Mesenchymal stem cell (in vitro differentiated cells and primary cell): Measurements from ENCODE around the gene RASGEF1C.

Source experiments
- DNase-seq: peaks from one replicate; pipeline ENCODE4 v3.0.0-alpha.2; 2013
- H2AFZ ChIP-seq: one replicate; pipeline ENCODE4 v1.6.1; 2013; ENCODE audit warnings: low read depth, mild to moderate bottlenecking, control low read depth, inconsistent platforms, low read length, moderate library complexity
- H2AK5ac ChIP-seq: 2 replicates; pipeline ENCODE4 v1.6.1; 2013; ENCODE audit warnings: low read length, moderate library complexity, mild to moderate bottlenecking, inconsistent platforms; ENCODE audit not compliant: severe bottlenecking
- H2BK120ac ChIP-seq: one replicate; pipeline ENCODE4 v1.6.1; 2013; ENCODE audit warnings: low read depth, mild to moderate bottlenecking, inconsistent platforms, low read length, moderate library complexity
- H2BK12ac ChIP-seq, 2 experiments: one replicate each; pipeline ENCODE4 v1.6.1; 2013; ENCODE audit warnings: inconsistent platforms in 2 of 2, low read length in 2 of 2, mild to moderate bottlenecking in 2 of 2, moderate library complexity in 2 of 2, control low read depth in 1 of 2
- H2BK15ac ChIP-seq: one replicate; pipeline ENCODE4 v1.6.1; 2013; ENCODE audit warnings: mild to moderate bottlenecking, low read depth, inconsistent platforms; ENCODE audit not compliant: poor library complexity, severe bottlenecking
- H2BK5ac ChIP-seq: 2 replicates; pipeline ENCODE4 v1.6.1; 2013; ENCODE audit warnings: low read depth, mild to moderate bottlenecking, low read length, control low read depth, inconsistent platforms; ENCODE audit not compliant: poor library complexity, severe bottlenecking
- H3K14ac ChIP-seq, 2 experiments: one replicate each; pipeline ENCODE4 v1.6.1; 2013; ENCODE audit warnings: inconsistent platforms in 2 of 2, low read length in 2 of 2, control low read depth in 1 of 2, mild to moderate bottlenecking in 1 of 2, moderate library complexity in 1 of 2
- H3K18ac ChIP-seq, 2 experiments: one replicate each; pipeline ENCODE4 v1.6.1; 2013; ENCODE audit warnings: inconsistent platforms in 2 of 2, low read length in 2 of 2, control low read depth in 1 of 2, low read depth in 1 of 2, mild to moderate bottlenecking in 1 of 2
- H3K23ac ChIP-seq, 2 experiments: one replicate each; pipeline ENCODE4 v1.6.1; 2013; ENCODE audit warnings: inconsistent platforms in 2 of 2, low read length in 2 of 2, mild to moderate bottlenecking in 2 of 2, moderate library complexity in 2 of 2, control low read depth in 1 of 2
- H3K27ac ChIP-seq: 2 replicates; pipeline ENCODE4 v1.5.1; 2013; ENCODE audit warnings: mild to moderate bottlenecking, moderate library complexity, low read length, control low read depth, inconsistent platforms; ENCODE audit not compliant: poor library complexity, severe bottlenecking
- H3K27me3 ChIP-seq, 2 experiments: 2 replicates each; pipeline versions ENCODE4 v1.6.1 to v1.7.0; 2013; ENCODE audit warnings: low read length in 2 of 2, mild to moderate bottlenecking in 2 of 2, moderate library complexity in 2 of 2, control low read depth in 1 of 2, inconsistent platforms in 1 of 2; ENCODE audit not compliant: control insufficient read depth in 1 of 2, insufficient read depth in 1 of 2
- H3K36me3 ChIP-seq, 2 experiments: 2 replicates each; pipeline versions ENCODE4 v1.6.1 to v1.7.0; 2013; ENCODE audit warnings: low read length in 2 of 2, control low read depth in 1 of 2, inconsistent platforms in 1 of 2, low read depth in 1 of 2, mild to moderate bottlenecking in 1 of 2; ENCODE audit not compliant: insufficient read depth in 2 of 2, control insufficient read depth in 1 of 2
- H3K4ac ChIP-seq, 2 experiments: one replicate each; pipeline ENCODE4 v1.6.1; 2013; ENCODE audit warnings: inconsistent platforms in 2 of 2, low read length in 2 of 2, mild to moderate bottlenecking in 2 of 2, moderate library complexity in 2 of 2, control low read depth in 1 of 2, low read depth in 1 of 2
- H3K4me1 ChIP-seq: 2 replicates; pipeline ENCODE4 v1.6.1; 2013; ENCODE audit warnings: low read depth, low read length, control low read depth; ENCODE audit not compliant: control insufficient read depth, insufficient read depth
- H3K4me2 ChIP-seq: 2 replicates; pipeline ENCODE4 v1.6.1; 2013; ENCODE audit warnings: low read length, mild to moderate bottlenecking, inconsistent platforms; ENCODE audit not compliant: poor library complexity, severe bottlenecking
- H3K4me3 ChIP-seq, 2 experiments: 2 replicates each; pipeline versions ENCODE4 v1.5.1 to v1.7.0; 2013; ENCODE audit warnings: low read length in 2 of 2, mild to moderate bottlenecking in 2 of 2, control low read depth in 1 of 2, low read depth in 1 of 2; ENCODE audit not compliant: insufficient read depth in 1 of 2
- H3K79me1 ChIP-seq: replicated peaks from 2 replicates; pipeline ENCODE4 v1.6.1; 2013; ENCODE audit warnings: mild to moderate bottlenecking, control low read depth, low read length, inconsistent platforms; ENCODE audit not compliant: poor library complexity, severe bottlenecking
- H3K9ac ChIP-seq: 2 replicates; pipeline ENCODE4 v1.7.0; 2013; ENCODE audit warnings: mild to moderate bottlenecking, low read length, moderate library complexity
- H3K9me3 ChIP-seq: 2 replicates; pipeline ENCODE4 v1.7.0; 2013; ENCODE audit warnings: mild to moderate bottlenecking, low read length; ENCODE audit not compliant: control insufficient read depth
- H4K8ac ChIP-seq: one replicate; pipeline ENCODE4 v1.6.1; 2013; ENCODE audit warnings: inconsistent platforms, mild to moderate bottlenecking, low read length, moderate library complexity
- H4K91ac ChIP-seq: one replicate; pipeline ENCODE4 v1.6.1; 2013; ENCODE audit warnings: mild to moderate bottlenecking, low read length, inconsistent platforms
- WGBS: methylation state at CpG from one replicate; pipeline ENCODE4 v1.1.7; 2013; ENCODE audit warnings: mixed read lengths; 5-methylcytosine and 5-hydroxymethylcytosine counted together

RASGEF1C gene

DNA sequence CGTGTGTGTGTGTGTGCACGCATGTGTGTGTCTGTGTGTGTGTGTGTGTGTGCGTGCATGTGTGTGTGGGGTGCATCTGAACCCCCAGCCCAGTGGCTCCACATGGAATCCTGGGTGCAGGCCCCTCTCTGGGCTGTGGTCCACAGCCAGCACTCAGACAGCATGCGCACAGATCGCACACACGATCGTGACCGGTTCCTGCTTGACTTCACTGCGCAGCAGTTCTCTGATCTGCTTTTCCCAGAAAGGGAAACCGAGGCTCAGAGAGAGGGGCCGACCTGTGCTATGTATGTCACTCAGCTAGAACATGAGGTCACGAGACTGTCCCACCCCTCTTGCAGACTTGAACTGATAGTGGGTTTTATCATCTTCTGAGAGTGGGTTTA, 34.4 kb downstream of the RASGEF1C start:
- Histone ChIP-seq H3K4ac (no peak overlapping the region), H3K9ac (no peak overlapping the region), H2BK12ac (no peak overlapping the region), H3K23ac (no peak overlapping the region), H2AFZ (no peak overlapping the region), H3K18ac (no peak overlapping the region), H2BK120ac (no peak overlapping the region), H3K79me1 (no peaks in the 10 kb centered on the region), H3K4me3 (no peak overlapping the region), H3K27me3 (peaks cover 0 to 49% of the 10 kb centered on the region in 2 experiments), H3K9me3 (no peaks in the 10 kb centered on the region), H2BK5ac (no peak overlapping the region), H3K4me1 (peaks cover 49% of the 10 kb centered on the region), H3K4me2 (no peak overlapping the region), H4K8ac (no peak overlapping the region), H2AK5ac (peak overlapping the region; percentile 82), H2BK15ac (no peak overlapping the region), H3K27ac (peak overlapping the region; percentile 43), H3K36me3 (no peaks in the 10 kb centered on the region), H3K14ac (no peak overlapping the region), H4K91ac (no peak overlapping the region)
- WGBS, result 90% methylated on average over 11 of the region's 12 CpGs
- DNase-seq, result no peak

DNA sequence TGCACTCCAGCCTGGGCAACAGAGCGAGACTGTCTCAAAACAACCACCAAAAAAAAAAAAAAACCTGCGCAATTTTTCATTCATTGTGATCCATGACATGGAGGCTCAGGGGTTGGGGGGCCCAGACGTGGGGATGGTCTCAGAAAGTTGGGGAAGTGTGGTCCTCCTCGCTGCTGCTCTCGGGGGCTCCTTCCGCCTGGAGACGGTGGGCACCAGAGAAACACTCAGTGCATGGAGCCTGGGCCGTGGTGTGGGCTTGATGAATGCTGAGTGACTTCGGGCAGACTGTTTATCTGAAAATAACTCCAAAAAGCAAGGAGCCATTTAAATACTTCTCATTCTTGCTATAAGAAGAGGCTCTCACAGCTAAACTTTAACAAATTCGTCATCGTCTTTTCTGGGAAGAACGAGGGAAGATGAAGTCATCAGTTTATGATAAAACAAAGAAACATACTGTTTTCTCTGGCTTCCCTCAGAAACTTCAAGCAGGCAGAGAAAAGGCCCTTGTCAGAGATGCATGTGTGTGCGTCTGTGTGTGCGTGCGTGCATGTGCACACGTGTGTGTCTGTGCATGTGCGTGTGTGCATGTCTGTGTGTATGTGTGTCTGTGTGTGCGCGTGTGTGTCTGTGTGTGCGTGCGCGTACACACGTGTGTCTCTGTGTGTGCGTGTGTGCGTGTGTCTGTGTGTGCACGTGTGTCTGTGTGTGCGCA, 35.0 kb downstream of the RASGEF1C start:
- Histone ChIP-seq H4K8ac (no peak overlapping the region), H3K27ac (peak overlapping the region; percentile 96), H2AK5ac (no peak overlapping the region), H3K4me3 (no peak overlapping the region), H3K14ac (no peak overlapping the region), H3K18ac (no peak overlapping the region), H3K9ac (no peak overlapping the region), H3K4me1 (peaks cover 45% of the 10 kb centered on the region), H2BK12ac (no peak overlapping the region), H3K36me3 (no peaks in the 10 kb centered on the region), H3K4me2 (no peak overlapping the region), H3K79me1 (no peaks in the 10 kb centered on the region), H3K9me3 (no peaks in the 10 kb centered on the region), H4K91ac (no peak overlapping the region), H2BK120ac (no peak overlapping the region), H2AFZ (no peak overlapping the region), H3K4ac (no peak overlapping the region), H2BK15ac (no peak overlapping the region), H3K27me3 (peaks cover 0 to 44% of the 10 kb centered on the region in 2 experiments), H3K23ac (no peak overlapping the region), H2BK5ac (no peak overlapping the region)
- DNase-seq, result peak; percentile 49
- 67% methylated on average over 22 of the region's 27 CpGs for whole genome bisulfite sequencing

DNA sequence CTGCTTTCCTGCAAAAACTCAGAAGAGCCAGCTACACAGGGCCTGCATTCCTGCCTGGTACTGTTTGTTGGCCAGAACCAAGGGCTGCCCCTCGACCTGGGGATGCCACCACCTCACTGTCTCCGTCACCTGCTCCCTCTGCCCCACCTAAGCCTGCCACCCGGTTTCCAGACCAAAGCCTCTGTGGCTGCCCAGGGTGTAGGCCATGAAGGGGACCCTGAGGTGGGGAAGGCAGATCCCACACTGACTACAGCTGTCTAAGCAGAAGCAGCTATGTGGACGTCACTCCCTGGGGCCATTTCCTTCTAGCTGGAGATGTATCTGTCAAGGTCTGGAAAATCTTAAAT, 35.8 kb downstream of the RASGEF1C start:
- 90% methylated on average over 3 of the region's 4 CpGs for WGBS
- no peak overlapping the region for H3K9ac ChIP-seq
- no peak overlapping the region for H2BK12ac ChIP-seq
- H2BK120ac ChIP-seq, result no peak overlapping the region
- no peak overlapping the region for H3K4me2 ChIP-seq
- H3K14ac ChIP-seq, result no peak overlapping the region
- H3K27ac ChIP-seq, result peak overlapping the region; percentile 32
- H3K79me1 ChIP-seq, result no peaks in the 10 kb centered on the region
- no peak overlapping the region for H4K91ac ChIP-seq
- no peaks in the 10 kb centered on the region for H3K36me3 ChIP-seq
- no peak overlapping the region for H3K4ac ChIP-seq
- no peak overlapping the region for H3K4me3 ChIP-seq
- no peak overlapping the region for H4K8ac ChIP-seq
- no peaks in the 10 kb centered on the region for H3K9me3 ChIP-seq
- H3K23ac ChIP-seq, result no peak overlapping the region
- peak overlapping the region; percentile 37 for H2AK5ac ChIP-seq
- no peak overlapping the region for H2BK5ac ChIP-seq
- H3K4me1 ChIP-seq, result peaks cover 41% of the 10 kb centered on the region
- no peak overlapping the region for H2BK15ac ChIP-seq
- no peak overlapping the region for H3K18ac ChIP-seq
- peaks cover 0 to 46% of the 10 kb centered on the region in 2 experiments for H3K27me3 ChIP-seq
- H2AFZ ChIP-seq, result no peak overlapping the region
- no peak for DNase-seq

DNA sequence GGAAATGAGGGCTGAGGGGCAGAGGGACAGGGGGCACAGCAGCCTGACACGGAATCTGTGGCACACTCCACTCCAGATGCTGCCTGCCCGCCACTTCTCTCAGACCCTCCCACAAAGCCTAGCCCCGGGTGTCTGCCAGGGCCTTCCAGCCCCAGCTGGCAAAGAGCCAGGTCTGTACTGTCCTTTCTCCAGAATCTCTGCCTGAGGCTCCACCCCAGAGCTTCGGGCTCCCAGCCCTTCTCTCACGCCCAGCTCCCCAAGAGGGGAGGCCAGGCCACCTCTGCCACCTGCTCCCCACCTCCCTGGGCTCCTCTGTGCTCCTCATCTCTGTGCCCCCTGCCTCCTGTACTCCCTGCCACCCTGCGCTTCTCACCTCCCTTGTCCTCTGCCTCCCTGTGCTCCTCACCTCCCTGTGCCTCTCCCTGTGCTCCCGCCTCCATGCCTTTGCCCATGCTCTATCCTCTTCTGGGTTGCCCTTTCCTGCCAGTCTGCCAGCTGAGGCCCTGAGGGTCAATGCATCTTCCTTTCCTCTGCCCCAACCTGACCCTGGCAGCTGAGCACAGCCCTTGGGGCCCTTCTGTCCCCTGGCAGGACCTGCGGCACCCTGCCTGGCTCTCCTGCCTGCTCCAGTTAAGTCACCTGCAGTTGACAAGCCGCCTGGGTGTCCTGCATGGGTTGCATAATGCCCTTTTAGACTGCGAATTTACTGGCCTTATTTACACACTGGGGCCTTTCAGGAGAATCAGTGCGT, 36.4 kb downstream of the RASGEF1C start:
- Histone ChIP-seq H2BK12ac (no peak overlapping the region), H2AFZ (no peak overlapping the region), H2BK5ac (no peak overlapping the region), H4K8ac (no peak overlapping the region), H3K4me3 (no peak overlapping the region), H3K9me3 (no peaks in the 10 kb centered on the region), H3K27me3 (peaks cover 0 to 46% of the 10 kb centered on the region in 2 experiments), H3K23ac (no peak overlapping the region), H3K27ac (no peak overlapping the region), H2BK15ac (no peak overlapping the region), H3K4me2 (no peak overlapping the region), H3K36me3 (no peaks in the 10 kb centered on the region), H3K4me1 (peaks cover 41% of the 10 kb centered on the region), H3K18ac (no peak overlapping the region), H3K79me1 (no peaks in the 10 kb centered on the region), H3K9ac (no peak overlapping the region), H3K4ac (no peak overlapping the region), H2BK120ac (no peak overlapping the region), H2AK5ac (no peak overlapping the region), H4K91ac (no peak overlapping the region), H3K14ac (no peak overlapping the region)
- DNase-seq, result no peak
- WGBS, result 80% methylated on average over 11 of the region's 11 CpGs
